Activated naive CD8-positive, alpha-beta T cell (primary cell): ENCODE data around the gene NOTCH2NLA.
"Not testable (repeated sequence)": the region's sequence is repeated elsewhere in the genome, so short reads cannot be mapped to it uniquely, and the experiment has no call there.

Experiments used
- H3K27ac Mint-ChIP-seq: one replicate; pipeline ENCODE4 v1.8.0; 2021; ENCODE audit warnings: mixed read lengths
- H3K27me3 Mint-ChIP-seq: one replicate; pipeline ENCODE4 v1.8.0; 2021; ENCODE audit warnings: mixed read lengths
- H3K36me3 Mint-ChIP-seq: one replicate; pipeline ENCODE4 v1.8.0; 2021; ENCODE audit warnings: mixed read lengths
- H3K4me1 Mint-ChIP-seq: one replicate; pipeline ENCODE4 v1.8.0; 2021; ENCODE audit warnings: low read depth, mixed read lengths
- H3K4me3 Mint-ChIP-seq: one replicate; pipeline ENCODE4 v1.8.0; 2021; ENCODE audit warnings: mild to moderate bottlenecking, mixed read lengths
- H3K9me3 Mint-ChIP-seq: one replicate; pipeline ENCODE4 v1.8.0; 2021; ENCODE audit warnings: low read depth, mixed read lengths

The NOTCH2NLA gene

GRCh38 chr1:146248643-146249042 is 19.8 kb upstream of the NOTCH2NLA start:
- H3K4me1 Mint-ChIP-seq, H3K36me3 Mint-ChIP-seq, H3K27me3 Mint-ChIP-seq, H3K4me3 Mint-ChIP-seq, H3K27ac Mint-ChIP-seq, H3K9me3 Mint-ChIP-seq: not testable (repeated sequence)

GRCh38 chr1:146236626-146237025 is 7.8 kb upstream of the NOTCH2NLA start:
- H3K4me1 Mint-ChIP-seq, H3K9me3 Mint-ChIP-seq, H3K27me3 Mint-ChIP-seq, H3K27ac Mint-ChIP-seq, H3K4me3 Mint-ChIP-seq, H3K36me3 Mint-ChIP-seq: not testable (repeated sequence)

- H3K4me3 Mint-ChIP-seq, H3K27me3 Mint-ChIP-seq, H3K4me1 Mint-ChIP-seq, H3K27ac Mint-ChIP-seq, H3K36me3 Mint-ChIP-seq, H3K9me3 Mint-ChIP-seq: not testable (repeated sequence)
These were observed 7.3 kb upstream of the NOTCH2NLA start for GRCh38 chr1:146236026-146236601.

GRCh38 chr1:146228144-146228682 is 608 bp downstream of the NOTCH2NLA start:
- H3K4me1 Mint-ChIP-seq, H3K27ac Mint-ChIP-seq, H3K9me3 Mint-ChIP-seq, H3K36me3 Mint-ChIP-seq, H3K27me3 Mint-ChIP-seq: not testable (repeated sequence)
- peak overlapping the region; percentile 70 for H3K4me3 Mint-ChIP-seq

GRCh38 chr1:146174531-146174930 is 54.3 kb downstream of the NOTCH2NLA start:
- H3K4me3 Mint-ChIP-seq, H3K9me3 Mint-ChIP-seq, H3K27ac Mint-ChIP-seq, H3K27me3 Mint-ChIP-seq, H3K36me3 Mint-ChIP-seq, H3K4me1 Mint-ChIP-seq: not testable (repeated sequence)

- H3K9me3 Mint-ChIP-seq, H3K4me3 Mint-ChIP-seq, H3K27me3 Mint-ChIP-seq, H3K4me1 Mint-ChIP-seq, H3K36me3 Mint-ChIP-seq, H3K27ac Mint-ChIP-seq: not testable (repeated sequence)
These were observed 61.1 kb downstream of the NOTCH2NLA start for GRCh38 chr1:146167740-146168139.

GRCh38 chr1:146167273-146167672 is 61.5 kb downstream of the NOTCH2NLA start:
- H3K27ac Mint-ChIP-seq, H3K9me3 Mint-ChIP-seq, H3K27me3 Mint-ChIP-seq, H3K36me3 Mint-ChIP-seq, H3K4me1 Mint-ChIP-seq, H3K4me3 Mint-ChIP-seq: not testable (repeated sequence)

GRCh38 chr1:146144465-146144864 is 84.4 kb downstream of the NOTCH2NLA start, which contains the start of gene NBPF10:
Gene NBPF10, minus strand, starts transcription at chr1:146144804. Its CDS starts 35 bp downstream, at chr1:146144769.
- H3K4me3 Mint-ChIP-seq, H3K9me3 Mint-ChIP-seq, H3K27ac Mint-ChIP-seq, H3K4me1 Mint-ChIP-seq, H3K27me3 Mint-ChIP-seq, H3K36me3 Mint-ChIP-seq: not testable (repeated sequence)
